ENCODE results near the gene LPP.

- TF ChIP-seq POLR2AphosphoS5 (IDR thresholded peaks at IDR 0.05; ENCODE audit: borderline replicate concordance, low read depth, low read length), result no peak
- TF ChIP-seq EZH2 (IDR thresholded peaks at IDR 0.05), result no peak
Measured at GRCh38 chr3:188528396-188528795, 374.4 kb downstream of the LPP start.

Data from SK-N-MC (cell line).